Activated B cell treated with CpG ODN at 0.5 μM for 24 hours (primary cell): ENCODE measurements around the gene KLF16. TPM values are rescaled to one million over a fixed set of nuclear protein-coding genes. Genes with fewer than 3 reads are reported as not detected.

Experiments used
- ATAC-seq: fragments of 200-7000 bp; cut with Tn5 transposase; one replicate; pipeline ENCODE4 v1.10.0; 2021; ENCODE audit warnings: low read depth, mild to moderate bottlenecking, moderate library complexity
- CTCF ChIA-PET: fragments of 350-600 bp; sonication (Branson Sonifier 250); formaldehyde crosslinking; loops from one replicate; lab custom pipeline; 2021; ENCODE audit warnings: antibody characterized with exemption; lab: Charles Lee
- POLR2A ChIA-PET: fragments of 350-600 bp; sonication (Branson Sonifier 250); formaldehyde crosslinking; loops from one replicate; lab custom pipeline; 2021; ENCODE audit warnings: antibody characterized with exemption; lab: Charles Lee
- DNase-seq: peaks from one replicate; pipeline ENCODE4 v3.0.0; 2022
- H3K27ac Mint-ChIP-seq: one replicate; pipeline ENCODE4 v1.8.0; 2020; ENCODE audit warnings: mixed read lengths
- H3K27me3 Mint-ChIP-seq: one replicate; pipeline ENCODE4 v1.8.0; 2021; ENCODE audit warnings: mixed read lengths
- H3K36me3 Mint-ChIP-seq: one replicate; pipeline ENCODE4 v1.8.0; 2021; ENCODE audit warnings: low read depth, mixed read lengths
- H3K4me1 Mint-ChIP-seq: one replicate; pipeline ENCODE4 v1.8.0; 2021; ENCODE audit warnings: mixed read lengths
- H3K4me3 Mint-ChIP-seq: one replicate; pipeline ENCODE4 v1.8.0; 2020; ENCODE audit warnings: mild to moderate bottlenecking, mixed read lengths
- H3K9me3 Mint-ChIP-seq: one replicate; pipeline ENCODE4 v1.8.0; 2020; ENCODE audit warnings: mixed read lengths
- CTCF ChIP-seq: fragments of 200-600 bp; IDR thresholded peaks from one replicate; pipeline ENCODE4 v1.8.0; 2022; ENCODE audit warnings: antibody characterized with exemption, mild to moderate bottlenecking
- intact Hi-C: fragments of 100-400 bp; cut with micrococcal nuclease; formaldehyde crosslinking; loops from one replicate; pipeline ENCODE4 v1.15.1; 2024
- total RNA-seq: library from RNA; stranded (reverse); gene quantifications from 2 replicates; pipeline ENCODE4 v1.2.3, GENCODE V29; 2022

The KLF16 gene
- total RNA-seq, 1 donor from 2014 or later: 25.2 TPM

GRCh38 chr19:1851654-1852580, 11.5 kb downstream of the KLF16 start:
- Mint-ChIP-seq H3K27ac (no peak overlapping the region), H3K9me3 (no peaks in the 10 kb centered on the region), H3K4me1 (peaks cover 65% of the 10 kb centered on the region), H3K27me3 (no peaks in the 10 kb centered on the region), H3K4me3 (no peak overlapping the region), H3K36me3 (peaks cover 7% of the 10 kb centered on the region)
- DNase-seq: peak; percentile 46
- intact Hi-C loops: loop anchor here (10.0 kb wide), 1 partner anchor 763 kb away; no protein-coding TSS in a partner anchor
- no peak for TF ChIP-seq CTCF
- no peak for ATAC-seq
- ChIA-PET POLR2A (interaction anchor here (0.6 to 1.2 kb wide), 2 partner anchors 140 to 190 kb away, joined by 3 to 4 read pairs; no protein-coding TSS in a partner anchor), CTCF (no interaction called here)

GRCh38 chr19:1850809-1851653, 12.3 kb downstream of the KLF16 start:
- H3K4me3 Mint-ChIP-seq: peak overlapping the region; percentile 38
- no peak for ATAC-seq
- peaks cover 67% of the 10 kb centered on the region for H3K4me1 Mint-ChIP-seq
- CTCF ChIA-PET: no interaction called here
- intact Hi-C loops: loop anchor here (10.0 kb wide), 1 partner anchor 764 kb away; no protein-coding TSS in a partner anchor
- no peak for DNase-seq
- no peak for TF ChIP-seq CTCF
- H3K27ac Mint-ChIP-seq: peak overlapping the region; percentile 65
- POLR2A ChIA-PET: interaction anchor here (0.6 to 1.2 kb wide), 2 partner anchors 141 to 191 kb away, joined by 3 to 4 read pairs; no protein-coding TSS in a partner anchor
- no peaks in the 10 kb centered on the region for H3K9me3 Mint-ChIP-seq
- peaks cover 10% of the 10 kb centered on the region for H3K36me3 Mint-ChIP-seq
- no peaks in the 10 kb centered on the region for H3K27me3 Mint-ChIP-seq

- ChIA-PET CTCF (interaction anchor here (1.1 kb wide), 1 partner anchor 11 kb away, joined by 3 read pairs; no protein-coding TSS in a partner anchor), POLR2A (interaction anchor here (1.2 to 1.8 kb wide), 3 partner anchors 12 to 991 kb away, joined by 3 to 6 read pairs (median 4); partner anchors contain the start of gene ZNF555)
- DNase-seq: no peak
- Mint-ChIP-seq H3K36me3 (peaks cover 13% of the 10 kb centered on the region), H3K27me3 (no peaks in the 10 kb centered on the region), H3K9me3 (no peaks in the 10 kb centered on the region), H3K27ac (peak overlapping the region; percentile 65), H3K4me3 (no peak overlapping the region), H3K4me1 (peaks cover 66% of the 10 kb centered on the region)
- no peak for TF ChIP-seq CTCF
- ATAC-seq: no peak
- intact Hi-C loops: loop anchor here (2.0 to 10.0 kb wide), 3 partner anchors 37 to 765 kb away; partner anchors contain the start of genes ATP8B3 and DAZAP1
Measured at GRCh38 chr19:1849886-1850398, 13.4 kb downstream of the KLF16 start.

GRCh38 chr19:1849132-1849474, 14.3 kb downstream of the KLF16 start:
- peaks cover 65% of the 10 kb centered on the region for H3K4me1 Mint-ChIP-seq
- ChIA-PET CTCF (interaction anchor here (0.8 to 1.3 kb wide), 4 partner anchors 10 to 55 kb away, joined by 3 to 5 read pairs (median 3); no protein-coding TSS in a partner anchor), POLR2A (interaction anchor here (0.5 to 1.8 kb wide), 14 partner anchors 8 to 992 kb away, joined by 3 to 10 read pairs (median 4); partner anchors contain the start of gene ZNF555)
- H3K27me3 Mint-ChIP-seq: no peaks in the 10 kb centered on the region
- no peak for TF ChIP-seq CTCF
- H3K4me3 Mint-ChIP-seq: peak overlapping the region; percentile 78
- peaks cover 13% of the 10 kb centered on the region for H3K36me3 Mint-ChIP-seq
- DNase-seq: no peak
- ATAC-seq: no peak
- no peaks in the 10 kb centered on the region for H3K9me3 Mint-ChIP-seq
- peak overlapping the region; percentile 88 for H3K27ac Mint-ChIP-seq
- intact Hi-C loops: loop anchor here (2.0 kb wide), 2 partner anchors 36 to 442 kb away; partner anchors contain the start of genes ATP8B3 and DAZAP1
